ENCODE results near the gene ADAM20. TPM values are rescaled to one million over a fixed set of nuclear protein-coding genes. Genes with fewer than 3 reads are reported as not detected.

The ADAM20 gene
- total and polyA plus RNA-seq, 7 donors, result 0.06 to 1.1 (median 0.27) TPM

- H3K4me1 ChIP-seq, result no peaks in the 10 kb centered on the region
- H3K36me3 ChIP-seq (ENCODE audit: insufficient read depth in 1 of 2, low read depth in 1 of 2), result peaks cover 2 to 56% of the 10 kb centered on the region in 2 donors
- whole genome bisulfite sequencing, 3 donors, result 33 to 94% (median 92%) methylated on average over 1 of the region's 1 CpG
- H3K9me3 ChIP-seq, result no peaks in the 10 kb centered on the region
- TF ChIP-seq CTCF (IDR thresholded peaks at IDR 0.05), result no peak
- intact Hi-C loops (cut with DNase I), result no loop called here
- H3K27ac ChIP-seq, result no peak overlapping the region
- peak in 3 of 4 donors; percentile 67 to 71 (median 70) for ATAC-seq
- no peaks in the 10 kb centered on the region for H3K27me3 ChIP-seq (ENCODE audit: insufficient read depth in 3 of 3, low read length in 2 of 3)
- peak; percentile 12 to 52 for DNase-seq
- H3K4me3 ChIP-seq, result no peak overlapping the region
Measured at GRCh38 chr14:70563869-70564268, 29.1 kb upstream of the ADAM20 start.

- WGBS, 3 donors, result 82 to 91% (median 90%) methylated on average over 4 of the region's 4 CpGs
- H3K27ac ChIP-seq, result no peak overlapping the region
- peak in 3 of 4 donors; percentile 55 to 66 (median 59) for ATAC-seq
- no peak overlapping the region for H3K4me3 ChIP-seq
- no peaks in the 10 kb centered on the region for H3K27me3 ChIP-seq (ENCODE audit: insufficient read depth in 3 of 3, low read length in 2 of 3)
- H3K4me1 ChIP-seq, result no peaks in the 10 kb centered on the region
- no peak for TF ChIP-seq CTCF (IDR thresholded peaks at IDR 0.05)
- no peaks in the 10 kb centered on the region for H3K9me3 ChIP-seq
- no peak for DNase-seq
- H3K36me3 ChIP-seq (ENCODE audit: insufficient read depth in 1 of 2, low read depth in 1 of 2), result peaks cover 2 to 57% of the 10 kb centered on the region in 2 donors
- intact Hi-C loops (cut with DNase I), result no loop called here
Measured at GRCh38 chr14:70563417-70563816, 28.6 kb upstream of the ADAM20 start.

GRCh38 chr14:70558356-70558755 is 23.6 kb upstream of the ADAM20 start:
- no peaks in the 10 kb centered on the region for H3K9me3 ChIP-seq
- no peak overlapping the region for H3K4me3 ChIP-seq
- no peak for TF ChIP-seq CTCF (IDR thresholded peaks at IDR 0.05)
- H3K27ac ChIP-seq, result no peak overlapping the region
- DNase-seq (no peak), ATAC-seq (no peak)
- peaks cover 2 to 29% of the 10 kb centered on the region in 2 donors for H3K36me3 ChIP-seq (ENCODE audit: insufficient read depth in 1 of 2, low read depth in 1 of 2)
- intact Hi-C loops (cut with DNase I), result no loop called here
- no peaks in the 10 kb centered on the region for H3K27me3 ChIP-seq (ENCODE audit: insufficient read depth in 3 of 3, low read length in 2 of 3)
- H3K4me1 ChIP-seq, result peaks cover 4% of the 10 kb centered on the region

- Histone ChIP-seq H3K9me3 (no peaks in the 10 kb centered on the region), H3K4me1 (peaks cover 4% of the 10 kb centered on the region), H3K4me3 (peak overlapping the region; percentile 42), H3K27me3 (ENCODE audit: insufficient read depth in 3 of 3, low read length in 2 of 3) (no peaks in the 10 kb centered on the region), H3K36me3 (ENCODE audit: insufficient read depth in 1 of 2, low read depth in 1 of 2) (peaks cover 2 to 12% of the 10 kb centered on the region in 2 donors), H3K27ac (no peak overlapping the region)
- intact Hi-C loops (cut with DNase I), result no loop called here
- 18 to 25% (median 20%) methylated on average over 19 of the region's 19 CpGs for WGBS, 3 donors
- no peak for DNase-seq
- peak; percentile 19 to 71 (median 64) for ATAC-seq
- no peak for TF ChIP-seq CTCF (IDR thresholded peaks at IDR 0.05)
Measured at GRCh38 chr14:70555890-70556289, 21.1 kb upstream of the ADAM20 start.

GRCh38 chr14:70538087-70538486 is 3.3 kb upstream of the ADAM20 start:
- Histone ChIP-seq H3K27me3 (ENCODE audit: insufficient read depth in 3 of 3, low read length in 2 of 3) (no peaks in the 10 kb centered on the region), H3K4me1 (no peaks in the 10 kb centered on the region), H3K9me3 (no peaks in the 10 kb centered on the region), H3K36me3 (ENCODE audit: insufficient read depth in 1 of 2, low read depth in 1 of 2) (no peaks in the 10 kb centered on the region), H3K4me3 (no peak overlapping the region), H3K27ac (no peak overlapping the region)
- WGBS, 3 donors, result 45 to 70% (median 55%) methylated on average over 5 of the region's 5 CpGs
- no peak for DNase-seq
- TF ChIP-seq CTCF (IDR thresholded peaks at IDR 0.05), result no peak
- intact Hi-C loops (cut with DNase I), result no loop called here
- no peak for ATAC-seq
